SK-N-MC (cell line): ENCODE results near the gene GSTT2B.
"Not testable (repeated sequence)": the region's sequence is repeated elsewhere in the genome, so short reads cannot be mapped to it uniquely, and the experiment has no call there.

Source experiments
- EZH2 ChIP-seq: fragments of 200-600 bp; sonication (generic); IDR thresholded peaks from one replicate; pipeline ENCODE4 v1.6.1; 2017; ENCODE audit warnings: antibody characterized with exemption
- POLR2AphosphoS5 ChIP-seq: IDR thresholded peaks from 2 replicates; pipeline ENCODE4 v1.6.1; 2012; ENCODE audit warnings: mild to moderate bottlenecking, low read depth, low read length, borderline replicate concordance

DNA sequence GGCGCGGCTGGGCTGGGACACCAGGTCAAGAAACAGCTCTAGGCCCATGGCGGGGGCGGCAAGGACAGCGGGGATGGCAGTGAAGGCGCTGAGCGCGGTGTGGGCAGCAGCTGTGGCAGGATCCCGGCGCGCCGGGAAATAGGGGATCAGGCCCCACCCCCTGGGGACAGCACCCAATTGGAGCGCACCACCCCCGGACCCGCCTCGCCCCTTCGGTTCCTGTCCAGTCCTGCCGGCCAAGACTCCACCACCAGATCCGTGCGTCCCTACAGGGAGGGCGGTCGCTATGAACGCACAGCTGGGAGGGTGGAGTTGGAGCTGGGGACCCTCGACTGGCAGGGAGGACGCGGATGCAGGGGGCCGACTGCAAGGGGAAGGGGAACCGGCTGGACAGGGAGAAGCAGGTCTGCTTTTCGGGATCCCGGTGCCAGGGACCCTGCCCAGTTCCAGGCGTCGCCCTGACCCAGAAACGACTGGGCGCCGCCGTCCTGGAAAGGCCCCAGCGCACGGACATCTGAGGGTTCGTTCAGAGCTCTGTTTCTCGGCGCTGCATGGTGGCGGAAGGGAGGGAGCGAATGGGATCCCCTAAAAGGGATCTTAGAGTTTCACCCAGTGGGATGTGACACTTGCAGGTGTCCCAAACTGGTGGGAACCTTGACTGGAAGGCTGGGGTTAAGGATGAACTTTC is at the start of gene GSTT2B:
- TF ChIP-seq EZH2, POLR2AphosphoS5: not testable (repeated sequence)
